ENCODE data around the gene ZNF821.

DNA sequence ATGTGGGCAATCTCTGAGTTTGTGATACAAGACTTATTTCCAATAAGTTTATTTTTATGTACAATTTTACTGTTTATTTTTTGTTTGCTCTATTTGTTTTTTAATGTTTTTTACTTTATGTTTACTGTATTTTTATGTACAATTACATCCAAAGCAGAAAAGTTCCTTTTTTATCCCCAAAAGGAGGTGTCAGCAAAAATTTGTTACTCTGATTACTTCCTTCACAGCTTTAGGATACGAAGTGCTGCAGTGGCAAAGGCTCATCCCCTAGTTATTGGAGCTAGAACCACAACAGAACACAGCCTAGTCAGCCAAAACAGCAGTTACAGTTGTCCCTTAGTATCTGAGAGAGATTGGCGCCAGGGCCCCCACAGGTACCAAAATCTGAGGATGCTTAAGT lies 47.0 kb upstream of the ZNF821 start:
- TF ChIP-seq, protein P1, sequence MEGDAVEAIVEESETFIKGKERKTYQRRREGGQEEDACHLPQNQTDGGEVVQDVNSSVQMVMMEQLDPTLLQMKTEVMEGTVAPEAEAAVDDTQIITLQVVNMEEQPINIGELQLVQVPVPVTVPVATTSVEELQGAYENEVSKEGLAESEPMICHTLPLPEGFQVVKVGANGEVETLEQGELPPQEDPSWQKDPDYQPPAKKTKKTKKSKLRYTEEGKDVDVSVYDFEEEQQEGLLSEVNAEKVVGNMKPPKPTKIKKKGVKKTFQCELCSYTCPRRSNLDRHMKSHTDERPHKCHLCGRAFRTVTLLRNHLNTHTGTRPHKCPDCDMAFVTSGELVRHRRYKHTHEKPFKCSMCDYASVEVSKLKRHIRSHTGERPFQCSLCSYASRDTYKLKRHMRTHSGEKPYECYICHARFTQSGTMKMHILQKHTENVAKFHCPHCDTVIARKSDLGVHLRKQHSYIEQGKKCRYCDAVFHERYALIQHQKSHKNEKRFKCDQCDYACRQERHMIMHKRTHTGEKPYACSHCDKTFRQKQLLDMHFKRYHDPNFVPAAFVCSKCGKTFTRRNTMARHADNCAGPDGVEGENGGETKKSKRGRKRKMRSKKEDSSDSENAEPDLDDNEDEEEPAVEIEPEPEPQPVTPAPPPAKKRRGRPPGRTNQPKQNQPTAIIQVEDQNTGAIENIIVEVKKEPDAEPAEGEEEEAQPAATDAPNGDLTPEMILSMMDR (IDR thresholded peaks at IDR 0.05): no peak
- TF ChIP-seq POLR2A (IDR thresholded peaks at IDR 0.05) (no peak), POLR2AphosphoS5 (IDR thresholded peaks at IDR 0.05) (no peak)

Data from sigmoid colon (tissue), 4 donors.